AG08395 (cell line): ENCODE data around the gene ADORA2A.

Experiments used
- DNase-seq: peaks from one replicate; pipeline ENCODE4 v3.0.0; 2012; ENCODE audit warnings: mixed read lengths, low spot score

The ADORA2A gene

DNA sequence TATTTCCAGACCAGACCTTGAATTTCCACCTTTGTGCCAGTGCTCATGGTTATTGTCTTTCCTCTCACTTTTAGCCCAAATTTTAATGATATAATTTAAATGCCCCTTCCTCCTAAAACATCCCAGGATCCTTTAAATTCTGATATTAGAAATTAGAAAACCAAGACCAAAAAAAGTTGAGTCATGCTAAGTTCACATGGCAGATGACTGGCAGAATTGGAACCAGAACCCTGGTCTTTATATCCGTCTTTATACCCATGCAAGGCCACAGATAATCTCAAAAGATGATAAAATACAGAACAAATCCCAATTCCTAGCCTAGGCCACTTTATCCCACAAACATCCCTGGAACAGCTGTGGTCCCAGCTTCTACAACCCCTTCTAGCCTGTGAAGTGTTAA lies 26.5 kb downstream of the ADORA2A start:
- DNase-seq, result no peak

DNA sequence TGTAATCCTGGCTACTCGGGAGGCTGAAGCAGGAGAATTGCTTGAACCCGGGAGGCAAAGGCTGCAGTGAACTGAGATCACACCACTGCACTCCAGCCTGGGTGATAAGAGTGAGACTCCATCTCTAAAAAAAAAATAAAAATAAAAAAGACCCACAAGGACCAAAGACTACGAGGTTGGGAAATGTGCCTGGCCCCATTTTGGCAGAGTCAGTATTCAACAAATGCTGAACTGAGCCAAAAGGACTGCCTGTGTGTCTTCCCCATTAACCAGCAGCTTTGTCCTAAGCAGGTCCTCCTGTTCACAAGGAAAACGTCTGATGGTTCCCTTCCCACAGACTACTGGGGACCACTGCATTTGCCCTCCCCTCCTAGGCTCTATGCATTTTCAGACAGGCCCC lies 27.6 kb downstream of the ADORA2A start:
- DNase-seq, result no peak

DNA sequence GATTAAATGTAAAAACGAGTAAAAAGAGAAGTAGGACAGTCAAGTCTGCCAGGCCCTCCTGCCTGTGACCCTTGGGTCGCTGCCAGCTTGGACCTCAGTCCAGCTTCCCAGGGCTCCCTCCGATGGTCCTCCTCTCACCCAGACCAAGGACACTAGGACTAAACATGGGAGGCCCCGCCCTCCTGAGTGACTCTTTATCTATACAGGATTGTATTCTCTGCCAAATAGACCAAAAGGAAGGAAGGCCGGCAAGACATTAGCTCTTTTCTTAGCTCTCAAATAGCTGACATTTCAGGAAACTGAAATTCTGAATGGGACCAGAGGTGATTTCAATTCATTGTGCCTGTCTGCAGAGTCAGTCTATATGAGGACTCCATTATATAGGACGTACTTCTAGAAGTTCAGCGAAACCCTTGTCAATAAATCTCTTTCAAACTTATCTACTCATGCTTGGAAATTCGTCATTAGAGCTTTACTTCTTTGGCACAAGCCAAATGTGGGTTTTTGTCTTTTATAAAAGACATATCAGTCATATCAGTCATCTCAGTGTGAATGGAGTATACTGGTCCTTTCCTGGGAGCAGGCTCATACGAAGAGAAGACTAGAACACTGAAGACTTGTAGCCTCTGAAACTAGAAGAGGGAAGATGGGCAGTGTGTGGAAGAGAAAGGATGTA lies 28.5 kb downstream of the ADORA2A start:
- no peak for DNase-seq

DNA sequence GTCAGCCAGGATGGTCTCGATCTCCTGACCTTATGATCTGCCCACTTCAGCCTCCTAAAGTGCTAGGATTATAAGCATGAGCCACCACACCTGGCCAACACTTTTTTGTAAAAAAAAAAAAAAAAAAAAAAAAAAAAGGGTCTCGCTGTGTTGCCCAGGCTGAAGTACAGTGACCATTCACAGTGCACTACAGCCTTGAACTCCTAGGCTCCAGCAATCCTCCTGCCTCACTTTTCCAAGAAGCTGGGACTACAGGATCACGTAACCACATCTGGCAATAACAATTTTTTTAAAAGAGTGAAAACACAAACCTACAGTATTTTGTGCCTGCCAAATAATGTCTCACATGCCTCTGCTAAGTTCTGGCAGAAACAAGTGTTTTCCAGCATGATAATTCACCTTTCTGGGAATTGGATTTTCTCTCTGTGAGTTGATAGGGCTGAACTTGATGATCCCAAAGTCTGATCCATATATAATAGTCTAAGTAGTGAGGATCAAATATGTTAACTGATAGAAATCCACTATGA lies 30.6 kb downstream of the ADORA2A start:
- no peak for DNase-seq

DNA sequence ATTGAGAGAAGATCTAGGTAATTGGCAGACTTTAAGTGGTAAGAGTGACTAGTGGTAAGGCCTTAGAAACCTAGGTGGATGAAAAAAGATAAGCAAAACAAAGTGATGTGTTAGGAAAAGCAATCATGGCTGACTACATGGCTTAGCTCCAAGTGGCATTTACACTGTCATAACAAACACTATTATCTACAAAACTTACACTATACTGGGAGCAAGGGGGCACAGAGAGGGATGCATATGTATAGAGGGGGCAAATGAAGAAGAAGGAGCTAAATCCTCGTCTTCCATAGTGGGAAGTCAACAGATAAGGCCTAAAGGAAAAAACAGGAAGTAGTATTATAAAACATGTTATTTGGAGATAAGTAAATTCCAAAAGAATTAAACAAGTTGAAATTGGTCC lies 32.5 kb downstream of the ADORA2A start:
- DNase-seq, result no peak

DNA sequence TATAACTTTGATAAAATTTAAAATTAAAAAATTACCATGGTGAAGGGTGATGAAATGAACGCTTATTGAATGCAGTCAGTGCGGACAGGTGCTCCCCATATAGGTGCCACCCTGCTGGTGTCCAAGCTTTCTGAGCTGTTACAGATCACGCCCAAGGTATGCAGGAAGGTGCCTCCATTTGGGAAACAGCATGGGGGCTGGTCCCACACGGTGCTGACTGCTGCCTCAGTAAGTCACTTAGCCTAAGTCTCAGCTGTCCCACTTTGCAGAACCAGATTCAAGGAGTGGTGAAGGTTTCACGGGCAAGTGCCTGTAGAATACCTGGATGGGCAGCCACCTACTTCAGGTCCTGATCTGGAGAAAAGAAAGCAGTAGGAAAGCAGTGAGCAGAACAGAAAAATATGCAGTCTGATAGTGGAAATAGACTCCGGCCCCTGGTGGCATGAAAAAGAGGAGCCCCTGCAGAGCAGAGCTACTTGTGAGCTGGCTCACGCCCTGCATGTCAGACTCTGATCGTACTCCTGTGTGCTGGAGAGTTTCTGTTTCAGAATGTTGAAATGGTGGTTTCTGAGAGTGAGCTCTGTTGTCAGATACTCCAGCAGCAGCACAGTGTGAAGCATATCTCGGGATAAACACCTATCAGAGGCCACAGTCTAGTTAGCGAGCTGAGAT lies 33.2 kb downstream of the ADORA2A start:
- DNase-seq, result no peak

DNA sequence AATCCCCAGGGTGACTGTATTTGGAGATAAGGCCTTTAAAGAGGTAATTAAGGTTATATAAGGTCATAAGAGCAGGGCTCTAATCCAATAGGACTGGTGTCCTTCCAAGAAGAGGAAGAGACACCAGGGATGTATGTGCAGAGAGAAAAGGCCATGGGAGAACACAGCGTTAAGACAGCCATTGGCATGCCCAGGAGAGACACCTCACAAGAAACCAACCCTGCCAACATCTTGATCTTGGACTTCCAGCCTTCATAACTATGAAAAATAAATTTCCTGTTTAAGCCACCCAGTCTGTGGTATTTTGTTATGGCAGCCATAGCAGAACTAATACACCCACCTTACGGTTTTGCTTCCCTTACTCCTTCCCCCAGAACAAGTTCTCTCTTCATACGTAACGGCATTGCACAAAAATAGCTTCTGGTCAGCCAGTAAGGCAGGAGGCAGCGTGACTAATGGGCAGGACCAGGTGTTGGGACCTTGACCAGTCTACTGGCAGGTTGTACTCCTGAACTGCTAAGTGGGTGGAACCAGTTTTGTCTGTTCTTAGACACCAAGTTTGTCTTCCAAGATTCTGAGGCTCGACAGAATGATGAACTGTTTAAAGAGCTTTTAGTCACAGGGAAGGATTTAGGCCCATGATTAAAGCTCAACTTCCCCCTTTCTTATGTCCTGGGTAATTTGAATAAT lies 35.8 kb downstream of the ADORA2A start:
- DNase-seq, result no peak

DNA sequence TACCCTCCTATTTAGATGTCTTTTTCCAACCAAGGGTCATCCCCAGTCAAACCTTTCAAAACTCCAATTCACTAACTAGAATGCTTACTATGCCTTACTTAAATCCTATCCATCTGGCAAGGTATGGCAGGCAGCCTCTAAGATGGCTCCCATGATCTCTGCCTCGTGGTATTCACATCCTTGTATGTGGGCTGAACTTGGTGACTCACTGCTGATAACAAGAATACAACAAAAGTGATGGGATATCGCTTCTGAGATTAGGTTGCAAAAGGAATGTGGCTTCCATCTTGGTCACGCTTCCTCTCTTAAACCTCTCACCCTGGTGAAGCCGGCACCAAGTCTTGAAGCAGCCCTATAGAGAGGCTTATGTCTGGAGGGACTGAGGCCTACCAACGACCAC lies 38.2 kb downstream of the ADORA2A start:
- DNase-seq, result no peak

DNA sequence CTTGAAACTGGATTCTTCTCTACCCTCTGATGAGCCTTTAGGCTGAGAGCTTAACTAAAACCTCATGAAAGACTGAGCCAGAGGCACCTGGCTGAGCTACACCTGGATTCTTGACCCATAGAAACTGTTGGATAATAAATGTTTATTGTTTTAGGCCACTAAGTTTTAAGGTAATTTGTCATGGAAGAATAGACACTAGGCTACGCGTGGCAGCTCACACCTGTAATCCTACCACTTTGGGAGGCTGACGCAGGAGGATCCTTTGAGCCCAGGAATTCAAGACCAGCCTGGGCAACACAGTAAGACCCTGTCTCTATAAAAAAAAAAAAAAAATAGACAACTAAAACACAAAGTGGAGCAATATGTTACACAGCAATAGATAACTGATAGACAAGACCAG lies 38.6 kb downstream of the ADORA2A start:
- DNase-seq, result no peak

DNA sequence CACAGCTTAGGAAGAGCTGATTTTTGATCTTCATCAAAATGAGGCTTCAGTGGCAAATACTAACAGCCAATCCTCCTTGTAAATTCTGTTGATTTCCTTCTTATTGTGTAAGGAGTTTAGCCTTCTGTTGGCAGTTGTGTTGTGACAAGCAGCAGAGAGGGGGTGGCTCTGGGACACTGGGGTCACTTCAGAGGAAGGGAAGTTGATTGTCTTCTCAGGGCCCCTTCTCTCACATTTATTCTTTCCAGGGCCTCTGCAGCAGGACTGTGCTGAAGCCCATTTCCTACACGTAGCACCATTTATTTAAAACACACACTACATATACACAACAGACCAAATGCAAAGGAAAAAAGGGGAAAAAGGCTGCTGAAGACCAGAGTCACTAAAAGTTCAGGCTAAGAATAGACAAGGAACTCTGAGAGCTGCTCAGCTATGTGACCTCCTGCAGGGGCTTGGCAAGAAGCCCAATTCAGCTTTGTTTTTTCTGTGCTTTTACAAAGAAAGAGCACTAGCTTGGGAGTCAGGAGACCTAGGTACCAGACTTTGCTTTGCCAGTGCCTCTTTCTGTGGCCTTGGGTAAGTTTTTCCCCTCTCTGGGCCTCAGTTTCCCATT lies 39.4 kb downstream of the ADORA2A start:
- DNase-seq, result peak; percentile 65

DNA sequence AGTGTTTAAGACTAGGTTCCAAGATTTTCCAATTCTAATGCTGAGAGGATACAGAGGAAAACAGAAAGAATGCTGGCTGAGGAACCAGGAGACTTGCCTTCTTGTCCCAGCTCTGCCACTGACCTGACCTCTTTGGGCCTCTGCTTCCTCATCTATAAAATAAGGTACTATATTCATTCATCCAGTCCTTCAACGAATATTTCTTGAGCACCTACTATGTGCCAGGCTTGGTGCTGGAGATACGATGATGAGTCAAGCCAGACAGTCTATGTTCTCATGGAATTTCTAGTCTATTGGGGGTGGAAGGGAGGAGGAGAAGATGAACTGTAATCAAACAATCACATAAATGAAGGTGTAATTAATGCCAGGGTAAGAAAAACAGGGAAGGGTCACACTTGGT lies 39.9 kb downstream of the ADORA2A start:
- no peak for DNase-seq

DNA sequence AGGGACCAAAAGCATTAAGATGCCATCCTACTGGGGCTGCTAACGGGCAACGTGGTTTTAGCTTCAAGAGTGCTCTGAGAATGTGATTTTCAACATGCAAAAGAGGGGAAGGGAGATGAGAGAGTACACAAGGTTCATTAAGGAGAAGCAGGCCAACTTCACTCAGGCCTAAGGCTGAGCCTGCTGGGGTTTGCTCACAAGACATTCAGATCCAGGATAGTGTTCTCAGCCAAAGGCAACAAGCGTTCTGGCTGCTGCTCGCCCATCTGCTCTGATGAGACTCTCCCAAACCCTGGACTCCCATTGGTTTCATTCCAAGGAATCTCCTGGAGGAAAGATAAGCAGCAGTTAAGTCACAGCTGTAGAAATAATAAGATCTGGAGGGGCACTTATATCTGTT lies 44.2 kb downstream of the ADORA2A start:
- DNase-seq, result no peak

DNA sequence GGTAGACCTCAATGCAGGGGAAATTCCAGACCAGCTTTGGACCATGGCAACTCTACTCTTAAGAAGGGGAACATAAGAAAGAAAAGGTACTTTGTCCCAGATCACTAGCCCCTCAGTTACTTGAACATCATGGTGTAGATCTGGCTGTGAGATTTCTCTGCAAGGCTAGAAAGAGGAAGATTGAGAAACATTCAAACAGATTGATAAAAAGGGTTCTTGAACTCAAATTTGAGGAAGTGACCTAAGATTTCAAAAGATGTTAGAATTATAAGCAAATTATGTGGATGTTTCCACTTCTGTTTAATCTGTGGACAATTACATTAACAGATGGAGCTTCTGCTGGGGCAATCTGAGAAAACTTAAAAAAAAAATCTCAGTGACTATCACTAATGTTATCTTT lies 45.9 kb downstream of the ADORA2A start:
- DNase-seq, result no peak

DNA sequence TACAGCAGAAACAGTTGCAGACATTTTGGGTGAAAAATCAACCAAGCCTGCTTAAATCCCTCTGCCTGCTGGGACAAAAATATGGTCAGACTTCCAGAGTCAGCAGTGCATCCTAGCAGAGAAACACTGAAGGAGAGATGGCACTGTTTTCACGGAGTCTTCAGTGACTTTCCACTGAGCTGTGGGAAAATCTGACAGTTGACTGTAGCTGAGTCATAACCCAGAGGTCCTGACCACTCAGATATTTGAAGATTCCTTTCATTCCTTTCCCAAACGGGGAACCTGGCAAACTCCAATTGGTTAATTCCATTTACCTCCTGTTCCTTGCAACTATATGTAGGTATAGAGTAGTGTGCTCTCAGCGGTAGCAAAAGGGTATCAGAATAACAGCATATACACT lies 46.8 kb downstream of the ADORA2A start:
- peak; percentile 92 for DNase-seq

DNA sequence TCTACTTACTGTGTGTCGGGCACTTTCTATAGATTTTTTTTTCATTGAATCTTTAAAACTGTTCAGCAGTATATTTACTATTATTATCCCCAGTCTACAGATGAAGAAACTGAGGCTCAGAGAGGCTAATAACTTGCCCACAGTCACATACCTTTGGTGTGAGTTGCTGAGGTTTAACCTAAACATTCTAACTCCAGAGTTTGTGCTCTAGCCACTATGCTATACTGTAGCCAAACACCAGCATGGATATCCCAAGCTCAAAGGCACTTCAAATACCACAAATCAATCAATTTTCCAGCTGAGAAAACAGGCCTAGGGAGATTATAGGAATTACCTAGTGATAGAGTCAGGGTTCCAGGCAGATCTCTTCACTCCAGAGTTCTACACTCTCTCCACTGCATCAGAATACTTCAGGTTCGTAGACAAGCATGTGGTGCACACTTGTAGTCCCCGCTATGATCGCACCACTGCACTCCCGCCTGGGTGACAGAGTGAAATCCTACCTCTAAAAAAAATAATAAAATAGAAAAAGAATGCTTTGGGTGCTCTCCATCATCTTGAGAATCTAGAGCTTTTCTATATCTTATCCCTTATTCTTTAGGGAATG lies 47.4 kb downstream of the ADORA2A start:
- DNase-seq, result no peak

DNA sequence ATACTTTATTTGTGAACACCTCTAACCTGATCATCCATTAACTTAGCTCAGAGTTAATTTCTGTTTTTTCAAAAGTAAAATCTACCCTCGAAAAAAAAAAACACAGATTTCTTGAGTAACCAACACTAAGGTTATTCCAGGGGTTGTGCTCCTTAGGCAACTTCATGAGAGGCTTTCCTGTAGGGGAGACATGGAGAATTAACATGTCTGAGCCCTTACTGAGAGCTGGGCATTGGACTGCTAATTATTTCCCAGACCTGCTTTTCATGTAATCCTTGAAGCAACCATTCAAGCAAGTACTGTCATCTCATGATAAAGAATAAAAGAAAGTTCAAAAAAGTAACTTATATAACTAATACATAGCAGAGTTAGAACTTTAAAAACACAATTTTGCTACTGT lies 54.2 kb downstream of the ADORA2A start:
- DNase-seq, result no peak

DNA sequence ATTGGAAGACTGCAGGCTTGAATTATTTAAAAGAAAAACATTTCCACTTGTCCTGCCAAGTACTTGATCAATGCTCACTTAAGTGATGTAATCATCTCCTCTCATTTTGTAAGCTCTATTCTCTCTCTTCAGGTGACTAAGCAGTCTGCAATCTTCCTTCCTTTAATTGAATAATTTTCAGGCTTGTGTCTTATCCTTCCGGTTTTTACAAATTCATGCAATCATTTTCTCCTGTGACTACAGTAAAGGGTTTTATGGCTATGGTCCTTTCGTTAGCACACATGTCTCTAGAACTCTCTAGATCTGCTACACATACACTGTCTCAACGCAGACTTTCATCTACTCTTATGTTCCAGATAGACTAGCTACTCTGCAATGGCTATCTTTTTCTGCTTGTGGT lies 55.2 kb downstream of the ADORA2A start:
- peak; percentile 85 for DNase-seq

DNA sequence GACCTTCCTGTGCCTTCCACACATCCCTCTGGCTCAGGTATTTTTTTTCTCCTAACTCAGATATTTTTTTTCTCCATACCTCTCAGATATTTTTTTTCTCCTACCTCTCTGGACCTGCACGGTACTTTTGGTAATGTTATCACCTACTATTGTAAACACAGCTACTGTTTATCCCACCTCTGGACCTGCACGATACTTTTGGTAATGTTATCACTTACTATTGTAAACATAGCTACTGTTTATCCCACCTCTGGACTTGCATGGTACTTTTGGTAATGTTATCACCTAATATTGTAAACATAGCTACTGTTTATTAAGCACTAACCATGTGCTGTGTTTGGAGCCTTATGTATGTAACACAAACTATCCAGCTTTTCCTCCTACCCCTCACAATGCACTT lies 55.6 kb downstream of the ADORA2A start:
- no peak for DNase-seq

DNA sequence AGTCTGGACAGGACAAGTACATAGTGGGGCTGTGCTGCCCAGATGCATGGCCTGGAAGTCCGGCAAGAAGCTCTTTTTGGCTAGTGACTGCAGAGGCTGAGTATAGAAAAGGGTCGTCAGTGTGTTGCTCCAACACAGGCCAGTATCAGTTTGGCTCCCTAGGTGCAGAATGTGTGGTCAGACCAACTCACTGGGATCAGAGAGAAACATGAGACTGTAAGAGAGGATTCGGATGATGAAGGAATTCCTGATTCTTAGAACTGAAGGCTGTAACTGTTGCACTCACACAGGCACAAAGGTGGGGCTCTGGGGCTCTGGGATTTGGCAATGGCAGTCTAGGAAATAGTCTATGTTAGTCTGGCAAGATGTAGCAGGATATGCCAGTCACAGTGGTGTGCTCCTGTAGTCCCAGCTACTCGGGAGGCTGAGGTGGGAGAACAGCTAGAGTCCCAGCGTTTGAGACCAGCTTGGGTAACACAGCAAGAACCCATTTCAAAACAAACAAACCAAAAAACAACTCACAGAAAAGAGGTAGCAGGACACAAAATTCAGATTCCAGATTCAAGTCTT lies 56.7 kb downstream of the ADORA2A start:
- no peak for DNase-seq

DNA sequence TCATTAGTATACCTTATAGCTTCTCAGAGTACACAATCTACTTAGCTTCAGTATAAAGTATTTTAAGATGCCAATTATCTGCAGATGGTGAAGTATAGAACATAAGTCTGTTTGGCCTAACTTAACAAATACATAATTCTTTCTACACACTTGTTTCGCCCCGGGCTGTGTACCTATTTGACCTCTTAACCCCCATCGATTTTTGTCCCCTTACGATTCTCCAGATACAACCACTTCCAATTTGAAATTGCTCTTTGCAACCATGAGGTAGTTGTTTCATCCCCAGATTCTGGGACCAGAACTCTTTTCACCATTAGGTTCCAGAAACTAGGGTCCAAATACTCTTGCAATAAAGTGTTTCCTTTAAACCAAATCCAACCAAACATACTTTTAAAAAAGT lies 57.8 kb downstream of the ADORA2A start:
- no peak for DNase-seq

DNA sequence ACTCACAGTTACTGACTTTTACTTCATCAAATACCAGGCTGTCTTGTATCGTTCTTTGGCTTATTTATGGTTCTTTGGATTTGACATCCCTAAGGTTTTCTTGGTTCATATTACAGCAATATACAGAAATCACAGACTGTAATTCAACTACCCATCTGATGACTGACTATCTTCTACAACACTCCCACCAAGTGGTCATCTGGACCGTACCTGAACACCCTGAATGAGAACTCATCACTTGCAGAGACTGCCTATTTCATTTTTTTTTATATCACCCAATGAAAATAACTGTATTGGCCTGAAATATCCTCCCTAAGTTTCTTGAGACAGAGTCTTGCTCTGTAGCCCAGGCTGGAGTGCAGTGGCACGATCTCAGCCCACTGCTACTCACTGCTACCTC lies 58.2 kb downstream of the ADORA2A start:
- DNase-seq, result no peak

DNA sequence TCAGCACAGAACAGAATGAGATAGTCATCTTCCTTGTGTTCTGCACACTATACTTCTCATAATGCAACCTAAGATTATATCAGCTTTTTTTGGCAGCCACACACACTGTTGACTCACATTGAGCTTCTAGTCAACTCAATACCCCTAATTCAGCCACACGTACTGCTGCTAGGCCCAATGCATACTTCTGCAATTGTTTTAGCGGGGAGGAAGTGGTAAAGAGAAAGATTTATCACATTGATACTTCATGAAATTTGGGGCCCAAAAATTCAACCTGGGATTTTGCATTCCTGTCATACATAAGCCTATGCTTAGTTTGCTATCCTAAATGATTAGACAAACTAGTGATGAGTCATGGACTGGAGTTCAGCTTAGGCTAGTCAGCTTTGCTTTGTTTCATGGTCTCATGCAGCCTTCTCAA lies 59.1 kb downstream of the ADORA2A start:
- DNase-seq, result peak; percentile 79
